HG03432 (cell line): ENCODE data around the gene CDC42BPA.
"Not testable (repeated sequence)": the region's sequence is repeated elsewhere in the genome, so short reads cannot be mapped to it uniquely, and the experiment has no call there.

Source experiments
- ATAC-seq: cut with Tn5 transposase; IDR thresholded peaks from one replicate; pipeline ENCODE4 v1.9.1; 2021; ENCODE audit warnings: mild to moderate bottlenecking, moderate library complexity; ENCODE audit not compliant: unreplicated experiment

CDC42BPA gene

DNA sequence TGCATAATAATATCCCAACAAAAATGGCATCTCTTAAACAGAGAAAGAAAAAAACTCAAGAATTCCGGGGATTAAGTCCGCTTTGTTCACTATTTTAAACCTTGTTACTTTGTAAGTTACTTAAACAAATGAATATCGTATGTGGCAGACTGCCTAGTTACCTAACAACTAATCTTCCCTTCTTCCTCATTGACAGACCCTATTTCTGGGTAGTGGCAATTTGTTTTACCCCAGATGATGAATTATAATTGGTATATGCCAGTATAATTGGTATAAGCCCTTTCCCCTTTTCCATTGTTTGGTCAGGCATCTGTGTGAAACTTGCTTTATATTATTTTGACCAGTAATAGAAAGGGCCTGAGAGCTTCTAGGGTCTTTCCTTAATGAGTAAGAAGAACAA, 52.4 kb downstream of the CDC42BPA start:
- no peak for ATAC-seq

DNA sequence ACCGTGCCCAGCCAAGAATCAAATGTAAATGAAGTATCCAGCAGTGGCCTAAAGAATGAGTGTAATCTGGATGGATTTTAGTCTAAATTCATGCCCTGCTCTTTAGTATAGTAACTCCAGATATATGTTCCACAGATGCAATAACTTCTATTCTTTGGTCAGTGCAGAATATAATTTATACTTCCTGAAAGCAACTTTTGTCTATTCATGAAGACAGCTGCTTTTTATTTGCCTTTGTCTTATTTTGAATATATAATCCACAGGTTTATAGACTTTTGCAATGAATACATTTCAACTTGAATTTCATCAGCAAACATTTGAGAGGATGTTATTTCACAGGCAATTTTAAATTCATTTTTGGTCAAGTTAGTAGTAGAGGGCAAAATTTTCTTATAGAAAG, 54.4 kb downstream of the CDC42BPA start:
- ATAC-seq = no peak

DNA sequence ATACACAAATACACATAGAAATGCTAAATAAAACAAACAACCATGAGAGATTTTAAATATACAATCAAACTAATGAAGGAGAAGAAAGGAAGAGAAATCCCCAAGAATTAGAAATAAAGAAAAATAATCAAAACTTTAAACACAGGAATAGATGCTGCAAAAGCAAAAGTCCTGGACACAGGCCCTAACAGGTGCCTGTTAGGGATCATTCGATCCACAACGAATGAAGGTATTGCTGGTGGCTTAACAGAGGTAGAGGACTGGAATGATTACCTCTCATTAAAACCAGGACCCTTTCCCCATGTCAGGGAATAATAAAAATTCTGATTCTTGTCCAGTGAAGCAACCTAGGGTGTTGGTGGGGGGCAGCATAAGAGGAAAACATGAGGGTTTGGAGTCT, 56.8 kb downstream of the CDC42BPA start:
- no peak for ATAC-seq

DNA sequence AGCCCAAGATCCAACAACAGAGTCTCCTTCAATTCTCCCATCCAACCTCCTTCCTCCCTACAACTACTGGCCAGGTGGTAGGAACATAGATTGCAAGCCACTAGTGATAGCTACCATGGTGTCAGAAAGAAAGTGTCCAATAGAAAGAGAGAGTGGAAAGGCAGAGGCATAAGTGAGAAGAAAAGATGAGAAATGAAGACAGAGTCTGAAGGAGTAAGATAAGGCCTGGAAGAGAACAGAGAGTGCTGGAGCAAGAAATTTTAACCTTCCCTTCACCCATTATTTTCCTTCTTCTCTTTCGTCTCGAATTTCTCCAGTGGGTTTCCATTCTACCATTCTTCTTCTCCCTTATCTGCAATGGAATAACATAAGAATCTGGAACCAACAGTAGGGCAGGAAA, 57.9 kb downstream of the CDC42BPA start:
- no peak for ATAC-seq

DNA sequence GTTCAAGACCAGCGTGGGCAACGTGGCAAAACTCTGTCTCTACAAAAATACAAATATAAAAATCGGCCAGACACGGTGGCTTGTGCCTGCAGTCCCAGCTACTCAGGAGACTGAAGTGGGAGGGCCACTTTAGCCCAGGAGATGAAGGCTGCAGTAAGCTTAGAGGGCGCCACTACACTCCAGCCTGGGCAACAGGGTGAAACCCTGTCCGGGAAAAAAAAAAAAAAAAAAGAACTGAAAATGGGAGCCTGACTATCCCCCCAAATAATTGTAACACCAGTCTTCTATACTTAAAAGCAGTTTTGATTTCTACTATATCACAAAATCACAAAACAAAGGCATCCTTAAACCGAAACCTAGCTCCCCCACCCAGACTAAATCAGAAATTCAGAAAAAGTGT, 60.3 kb downstream of the CDC42BPA start:
- no peak for ATAC-seq

DNA sequence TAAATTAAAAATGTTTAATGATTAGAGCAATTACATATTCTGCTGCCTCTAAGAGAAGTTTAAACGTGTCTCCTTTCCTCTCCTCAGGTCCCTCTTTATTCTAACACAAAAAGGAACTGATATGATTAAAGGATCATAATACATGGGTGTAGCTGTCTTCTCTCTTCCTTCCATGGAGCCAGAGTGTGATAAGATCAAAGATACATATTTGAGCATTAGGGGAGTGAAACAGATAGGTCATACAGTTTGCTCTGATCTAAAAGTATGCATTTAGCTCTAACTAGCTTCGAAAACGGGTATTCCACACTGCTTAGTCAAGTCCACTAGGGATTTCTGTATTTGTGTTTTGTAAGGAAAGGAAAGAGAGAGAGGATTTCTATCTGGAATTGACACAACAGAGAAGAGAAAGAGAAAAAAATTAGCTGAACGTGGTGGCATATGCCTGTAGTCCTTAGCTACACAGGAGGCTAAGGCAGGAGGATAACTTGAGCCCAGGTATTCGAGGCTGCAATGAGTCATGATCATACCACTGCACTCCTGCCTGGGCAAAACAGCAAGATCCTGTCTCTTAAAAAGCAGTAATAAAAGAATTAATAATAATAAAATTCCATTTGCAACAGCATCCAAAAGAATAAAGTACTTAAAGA, 63.1 kb downstream of the CDC42BPA start:
- ATAC-seq = no peak

DNA sequence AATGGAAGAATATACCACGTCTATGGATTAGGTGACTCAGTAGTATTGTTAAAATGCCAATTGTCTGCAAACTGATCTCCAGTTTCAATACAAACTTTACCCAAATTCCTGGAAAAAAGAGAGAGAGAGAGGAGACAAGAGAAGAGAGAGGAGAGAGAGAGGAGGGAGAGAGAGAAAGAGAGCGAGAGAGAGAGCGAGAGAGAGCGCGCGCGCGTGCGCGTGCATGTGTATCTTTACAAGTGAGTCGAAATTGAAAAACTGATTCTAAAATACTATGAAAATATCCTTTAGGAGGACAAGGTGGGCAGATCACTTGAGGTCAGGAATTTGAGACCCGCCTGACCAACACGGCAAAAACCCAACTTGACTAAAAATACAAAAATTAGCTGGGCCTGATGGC, 65.2 kb downstream of the CDC42BPA start:
- ATAC-seq = no peak

DNA sequence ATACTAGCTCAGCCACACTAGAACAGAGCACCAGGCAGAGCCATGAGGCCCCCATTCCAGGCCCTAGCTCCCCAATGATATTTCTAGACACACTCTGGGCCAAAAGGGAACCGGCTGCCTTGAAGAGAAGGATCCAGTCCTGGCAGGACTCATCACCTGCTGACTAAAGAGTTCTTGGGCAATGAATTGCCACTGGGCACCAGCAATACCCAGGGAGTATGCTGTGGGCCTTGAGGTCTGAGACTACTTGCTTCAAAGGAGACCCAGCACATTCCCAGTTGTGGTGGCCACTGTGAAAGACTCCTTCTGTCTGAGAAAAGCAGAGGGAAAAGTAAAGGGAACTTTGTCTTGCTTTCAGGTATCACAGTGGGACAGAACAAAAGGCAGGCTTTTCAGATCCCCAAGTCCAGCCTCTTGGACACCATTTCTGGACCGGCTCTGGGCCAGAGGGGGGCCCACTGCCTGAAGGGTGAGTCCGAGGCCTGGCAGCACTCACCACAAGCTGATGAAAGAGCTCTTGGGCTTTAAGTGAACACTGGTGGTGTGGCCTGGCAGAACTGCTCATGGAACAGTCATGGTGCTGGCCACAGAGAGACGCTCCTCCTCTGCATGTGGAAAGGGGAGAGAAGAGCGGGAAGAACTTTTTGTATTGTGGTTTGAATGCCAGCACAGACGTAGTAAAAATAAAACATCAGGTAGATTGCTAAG, 72.5 kb downstream of the CDC42BPA start:
- ATAC-seq = no peak

DNA sequence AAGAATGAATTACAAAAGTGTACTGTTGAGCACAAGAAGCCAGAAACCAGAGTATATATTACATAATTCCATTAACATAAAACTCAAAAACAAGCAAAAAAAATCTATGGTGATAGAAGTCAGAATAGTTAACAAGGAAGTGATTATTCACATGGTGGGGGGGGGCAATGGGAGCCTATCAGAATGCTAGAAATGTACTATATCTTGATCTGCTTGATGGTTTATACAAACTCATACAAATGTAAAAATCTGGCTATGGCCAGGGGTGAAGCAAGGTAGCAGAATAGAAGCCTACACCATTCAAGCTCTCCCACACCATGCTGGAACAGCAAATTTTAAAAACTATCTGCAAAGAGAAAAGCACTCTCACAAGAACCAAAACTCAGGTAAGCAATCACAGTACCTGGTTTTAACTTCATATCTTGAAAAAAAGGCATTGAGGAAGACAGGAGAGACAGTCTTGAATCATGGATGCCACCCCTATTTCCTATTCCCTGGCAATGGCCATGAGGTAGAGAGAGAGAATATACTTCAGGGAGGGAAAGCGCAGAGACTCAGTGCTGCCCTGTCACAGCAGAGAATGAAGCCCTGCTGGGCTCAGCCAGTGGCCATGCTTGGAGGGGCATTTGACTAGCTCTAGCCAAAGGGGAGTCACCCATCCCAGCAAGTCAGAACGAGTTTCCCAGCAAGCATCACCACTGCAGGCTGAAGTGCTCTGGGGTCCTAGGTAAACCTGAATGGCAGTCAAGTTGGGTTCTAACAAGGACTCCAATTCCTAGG, 73.8 kb downstream of the CDC42BPA start:
- ATAC-seq = no peak

DNA sequence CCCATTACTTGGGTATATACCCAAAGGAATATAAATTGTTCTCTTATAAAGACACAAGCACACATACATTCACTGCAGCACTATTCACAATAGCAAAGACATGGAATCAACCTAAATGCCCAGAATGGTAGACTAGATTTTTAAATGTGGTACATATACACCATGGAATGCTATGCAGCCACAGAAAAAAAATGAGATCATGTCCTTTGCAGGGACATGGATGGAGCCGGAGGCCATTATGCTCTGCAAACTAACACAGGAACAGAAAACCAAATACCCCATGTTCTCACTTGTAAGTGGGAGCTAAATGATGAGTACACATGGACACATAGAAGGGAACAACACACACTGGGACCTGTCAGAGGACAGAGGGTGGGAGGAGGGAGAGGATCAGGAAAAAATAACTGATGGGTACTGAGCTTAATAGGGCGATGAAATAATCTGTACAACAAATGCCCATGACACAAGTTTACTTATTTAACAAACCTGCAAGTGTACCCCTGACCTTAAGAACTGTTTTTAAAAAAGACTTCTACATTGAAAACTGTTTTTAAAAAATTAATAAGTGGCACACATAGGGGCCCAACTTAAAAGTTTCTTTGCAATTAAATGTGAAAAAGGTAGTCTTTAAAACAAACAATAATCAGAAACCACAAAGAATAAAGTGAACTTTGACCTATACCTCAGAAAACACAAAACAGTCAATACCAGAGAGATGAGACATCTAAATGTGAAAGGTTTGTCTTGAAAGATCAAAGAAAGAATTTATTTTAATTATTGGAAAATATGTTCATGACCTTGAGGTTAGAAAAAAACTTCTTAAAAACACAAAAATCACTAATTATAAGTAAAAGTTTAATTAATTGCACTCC, 75.2 kb downstream of the CDC42BPA start:
- no peak for ATAC-seq

DNA sequence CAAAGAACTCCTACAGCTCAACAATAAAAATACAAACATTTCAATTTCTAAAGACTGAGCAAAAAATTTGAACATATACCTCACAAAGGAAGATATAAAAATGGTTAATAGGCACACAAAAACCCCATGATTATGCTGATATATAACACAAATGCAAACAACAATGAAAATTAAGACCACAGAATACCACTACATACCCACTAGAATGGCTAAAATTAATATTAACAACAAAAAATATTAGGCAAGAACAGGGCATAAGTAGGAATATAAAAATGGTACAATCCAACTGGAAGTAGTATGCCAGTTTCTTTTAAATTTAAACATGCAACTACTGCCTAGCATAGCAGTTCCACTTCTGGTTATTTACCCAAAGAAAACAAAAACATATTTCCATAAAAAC, 77.3 kb downstream of the CDC42BPA start:
- ATAC-seq = no peak

DNA sequence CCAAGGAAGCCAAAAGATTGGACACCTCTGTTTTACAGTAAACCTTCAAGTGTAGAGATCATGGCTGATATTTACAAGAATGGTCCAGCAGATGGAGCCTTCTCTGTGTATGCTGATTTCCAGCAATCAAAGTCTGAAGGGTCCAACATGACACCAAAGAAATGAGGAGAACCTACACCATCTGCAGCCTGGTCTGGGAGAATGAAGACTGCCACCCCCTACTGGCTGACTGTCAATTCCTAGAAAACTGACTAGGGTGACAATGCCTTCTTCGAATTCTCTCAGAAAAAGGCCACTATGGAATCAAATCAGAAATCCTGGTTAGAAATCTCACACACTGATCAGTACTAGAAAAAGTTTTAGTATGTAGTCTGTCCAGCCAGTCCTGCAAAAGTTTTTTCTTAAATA, 83.3 kb downstream of the CDC42BPA start:
- ATAC-seq = no peak

DNA sequence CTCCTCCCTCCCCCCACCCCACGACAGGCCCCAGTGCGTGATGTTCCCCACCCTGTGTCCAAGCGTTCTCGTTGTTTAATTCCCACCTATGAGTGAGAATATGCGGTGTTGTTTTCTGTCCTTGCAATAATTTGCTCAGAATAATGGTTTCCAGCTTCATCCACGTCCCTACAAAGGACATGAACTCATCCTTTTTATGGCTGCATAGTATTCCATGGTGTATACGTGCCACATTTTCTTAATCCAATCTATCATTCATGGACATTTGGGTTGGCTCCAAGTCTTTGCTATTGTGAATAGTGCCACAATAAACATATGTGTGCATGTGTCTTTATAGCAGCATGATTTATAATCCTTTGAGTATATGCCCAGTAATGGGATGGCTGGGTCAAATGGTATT, 87.2 kb downstream of the CDC42BPA start:
- ATAC-seq = not testable (repeated sequence)

DNA sequence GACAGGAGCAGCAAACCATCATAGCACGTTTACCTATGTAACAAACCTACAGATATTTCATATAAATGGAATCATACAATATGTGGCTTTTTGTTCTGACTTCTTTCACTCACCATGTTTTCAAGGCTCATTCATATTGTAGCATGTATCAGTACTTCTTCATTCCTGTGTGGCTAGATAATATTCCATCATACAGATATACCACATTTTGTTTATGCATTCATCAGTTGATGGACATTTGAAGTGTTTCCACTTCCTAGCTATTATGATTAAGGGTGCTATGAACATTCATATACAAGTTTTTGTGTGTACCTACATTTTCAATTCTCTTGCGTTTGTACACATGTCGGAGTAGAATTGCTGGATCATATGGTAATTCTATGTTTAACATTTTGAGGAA, 90.1 kb downstream of the CDC42BPA start:
- no peak for ATAC-seq

DNA sequence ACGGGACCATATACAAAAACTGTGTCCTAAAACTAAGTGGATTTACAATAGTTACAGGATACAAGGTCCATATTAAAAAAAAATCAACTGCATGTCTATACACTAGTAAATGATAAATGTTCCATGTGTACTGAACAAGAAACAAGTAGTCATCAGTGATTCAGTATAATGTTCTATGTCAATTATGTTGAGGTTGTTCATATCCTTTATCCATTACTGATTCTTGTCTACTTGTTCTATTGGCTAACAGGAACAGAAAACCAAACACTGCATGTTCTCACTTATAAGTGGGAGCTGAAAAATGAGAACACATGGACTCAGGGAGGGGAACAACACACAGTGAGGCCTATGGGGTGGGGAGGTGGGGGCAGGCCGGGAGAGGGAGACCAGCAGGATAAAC, 90.5 kb downstream of the CDC42BPA start:
- ATAC-seq = no peak

DNA sequence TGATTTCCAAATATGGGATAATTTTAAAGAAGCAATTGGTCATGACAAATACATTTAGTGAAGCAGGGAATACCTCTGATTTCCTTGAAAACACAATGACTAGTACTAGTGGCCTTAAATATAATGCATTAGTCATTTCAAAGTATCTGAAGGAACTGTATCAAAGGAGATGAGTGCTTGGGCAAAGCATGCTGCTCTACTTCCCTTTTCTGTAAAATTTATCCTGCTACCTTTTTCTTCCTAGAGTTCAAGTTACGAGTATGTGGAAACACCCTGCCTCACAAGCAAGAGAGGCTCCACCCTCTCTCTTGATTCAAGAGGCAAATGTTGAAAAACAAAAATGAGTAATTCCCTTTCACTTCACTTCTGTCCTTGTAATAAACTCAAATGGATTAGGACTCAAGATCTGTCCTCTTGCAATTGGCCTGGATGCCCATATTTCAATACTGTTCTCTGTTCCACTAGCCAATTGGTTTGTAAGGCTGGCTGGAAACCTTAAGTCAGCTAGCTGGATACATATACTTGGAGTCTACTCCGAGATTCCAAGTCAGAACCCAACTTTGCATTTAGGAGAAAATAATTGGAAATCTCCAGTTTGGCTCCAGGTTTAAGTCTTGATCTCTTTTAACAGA, 92.5 kb downstream of the CDC42BPA start:
- no peak for ATAC-seq

DNA sequence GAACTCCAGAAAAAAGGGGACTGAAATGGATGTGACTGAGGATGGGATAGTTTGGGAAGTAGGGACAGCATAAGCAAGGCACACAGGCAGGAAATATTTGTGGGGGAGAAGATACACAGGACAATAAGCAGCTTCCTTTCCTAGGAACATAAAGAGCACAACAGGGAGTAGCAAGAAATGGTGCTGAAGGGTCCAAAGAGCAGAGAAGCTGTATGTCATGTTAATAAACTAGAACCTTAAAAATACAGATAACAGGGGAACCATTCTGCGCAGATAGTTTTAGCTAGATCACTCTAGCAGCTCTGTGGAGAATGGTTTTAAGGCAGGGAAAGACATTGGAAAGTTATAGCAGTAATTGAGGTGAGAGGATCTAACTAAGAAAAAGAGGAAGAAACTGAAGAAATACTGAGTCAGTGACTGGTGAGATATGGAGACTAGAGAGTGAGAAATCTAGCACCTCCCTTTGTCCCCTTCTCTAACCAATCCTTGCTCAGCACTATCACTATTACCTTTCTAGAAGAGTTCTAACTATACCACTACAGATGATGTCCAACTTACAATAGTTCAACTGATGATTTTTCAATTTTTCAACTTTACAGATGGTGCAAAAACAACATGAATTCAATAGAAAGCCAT, 95.0 kb downstream of the CDC42BPA start:
- ATAC-seq = no peak

DNA sequence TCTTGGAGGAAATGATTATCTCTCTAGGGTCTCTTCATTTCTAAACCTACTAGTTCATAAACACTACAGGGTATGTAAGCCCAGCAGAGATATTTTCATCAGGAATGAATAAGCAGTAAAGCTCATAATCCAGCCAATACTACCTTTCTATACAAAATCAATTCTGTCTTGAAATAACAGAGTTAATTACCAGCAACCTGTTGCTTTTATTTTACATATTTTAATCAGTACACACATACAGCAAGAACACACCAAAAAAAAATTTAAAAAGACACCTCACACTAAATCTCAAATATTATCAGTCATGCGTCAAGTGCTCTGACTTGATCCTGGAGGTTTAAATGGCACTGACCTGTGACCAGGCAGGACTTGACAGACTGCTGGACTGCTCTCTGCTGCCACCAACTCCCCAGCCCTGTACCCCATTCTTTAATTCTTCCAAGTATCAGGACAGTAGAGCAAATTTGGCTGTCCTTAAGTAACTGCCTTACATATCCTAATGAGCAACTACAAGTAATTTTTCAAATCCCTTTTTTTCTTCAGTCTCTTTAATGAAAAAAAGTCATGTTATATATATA, 98.5 kb downstream of the CDC42BPA start:
- ATAC-seq = no peak

DNA sequence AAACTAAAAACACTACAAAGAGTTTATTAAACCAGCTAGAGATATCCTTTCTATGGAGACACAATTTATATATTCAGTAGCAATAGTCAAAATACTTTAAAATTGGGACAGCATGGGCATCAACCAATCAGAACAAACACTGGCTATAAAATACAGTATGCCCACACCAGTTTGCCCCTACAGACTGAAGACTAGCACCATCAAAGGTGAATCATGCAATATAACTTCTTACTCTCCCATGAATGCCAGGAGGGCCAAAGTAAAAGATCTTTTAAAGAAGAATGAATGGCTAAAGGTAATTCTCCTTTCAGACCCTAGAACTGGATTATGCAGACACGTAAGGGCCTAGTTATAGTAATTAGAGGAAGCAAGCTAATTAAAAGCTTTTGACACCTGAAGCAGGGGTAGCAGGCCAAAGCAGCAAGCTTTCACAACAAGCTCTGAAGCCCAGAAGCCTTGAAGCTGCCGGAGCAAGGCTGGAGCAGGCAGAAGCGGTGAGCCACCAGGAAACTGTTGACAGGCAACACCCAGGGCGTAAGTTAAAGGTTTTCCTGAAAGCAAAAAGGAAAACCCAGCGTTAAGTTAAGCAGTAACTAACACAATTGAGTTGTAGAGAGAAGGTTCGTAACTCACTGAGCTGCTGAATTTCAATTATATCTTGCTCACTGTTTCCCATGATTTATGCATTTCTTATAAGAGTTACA, 99.3 kb downstream of the CDC42BPA start:
- ATAC-seq = no peak
